NCI-H187 treated with DMSO at 0.1 percent for 48 hours (cell line): ENCODE data around the gene CHST12.
"Not testable (repeated sequence)": the region's sequence is repeated elsewhere in the genome, so short reads cannot be mapped to it uniquely, and the experiment has no call there.

ENCODE experiments used
- DNase-seq: peaks from one replicate; lab custom pipeline; 2025; lab: John Stamatoyannopoulos, UW

Gene CHST12

DNA sequence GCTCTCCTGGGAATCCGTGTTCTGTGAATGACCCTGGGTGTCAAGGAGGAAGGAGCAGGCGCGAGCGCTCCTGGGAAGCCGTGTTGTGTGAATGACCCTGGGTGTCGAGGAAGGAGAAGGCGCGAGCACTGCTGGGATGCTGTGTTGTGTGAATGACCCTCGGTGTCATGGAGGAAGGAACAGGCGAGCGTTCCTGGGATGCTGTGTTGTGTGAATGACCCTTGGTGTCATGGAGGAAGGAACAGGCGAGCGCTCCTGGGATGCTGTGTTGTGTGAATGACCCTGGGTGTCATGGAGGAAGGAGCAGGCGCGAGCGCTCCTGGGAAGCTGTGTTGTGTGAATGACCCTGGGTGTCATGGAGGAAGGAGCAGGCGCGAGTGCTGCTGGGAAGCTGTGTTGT lies 25.3 kb upstream of the CHST12 start:
- not testable (repeated sequence) for DNase-seq

- DNase-seq: no peak
Measured at GRCh38 chr7:2379161-2379560, 24.2 kb upstream of the CHST12 start.

DNA sequence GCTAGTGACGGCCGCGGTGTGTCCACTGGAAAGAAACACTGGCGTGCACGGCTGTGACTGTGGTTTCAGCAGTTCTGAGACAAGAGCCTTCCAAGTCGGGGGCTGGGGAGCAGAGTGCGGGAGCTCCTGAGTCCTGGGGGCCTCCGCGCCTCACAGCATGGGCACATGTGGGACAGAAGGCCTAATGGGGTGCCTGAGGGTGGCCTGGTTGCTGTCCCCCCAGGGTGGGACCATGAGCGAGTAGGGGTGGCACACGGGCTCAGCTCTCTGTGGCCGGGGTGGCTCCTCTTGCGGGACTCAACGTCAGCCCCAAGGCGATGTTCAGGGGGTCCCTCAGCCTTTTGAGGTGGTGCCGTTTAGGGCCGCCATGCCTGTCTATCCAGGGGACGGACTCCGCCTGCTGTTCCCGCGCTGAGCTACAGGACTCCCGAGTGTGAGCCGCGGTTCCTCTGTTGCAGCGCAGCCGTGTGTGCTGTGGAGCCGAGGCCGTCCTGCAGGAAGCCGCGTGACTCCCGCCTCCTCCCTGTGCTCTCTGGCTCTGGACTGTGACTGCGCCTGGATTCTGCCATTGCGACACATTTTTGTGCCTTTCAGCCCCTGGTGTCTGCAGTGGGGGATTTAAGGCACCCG lies 23.5 kb upstream of the CHST12 start:
- no peak for DNase-seq

DNA sequence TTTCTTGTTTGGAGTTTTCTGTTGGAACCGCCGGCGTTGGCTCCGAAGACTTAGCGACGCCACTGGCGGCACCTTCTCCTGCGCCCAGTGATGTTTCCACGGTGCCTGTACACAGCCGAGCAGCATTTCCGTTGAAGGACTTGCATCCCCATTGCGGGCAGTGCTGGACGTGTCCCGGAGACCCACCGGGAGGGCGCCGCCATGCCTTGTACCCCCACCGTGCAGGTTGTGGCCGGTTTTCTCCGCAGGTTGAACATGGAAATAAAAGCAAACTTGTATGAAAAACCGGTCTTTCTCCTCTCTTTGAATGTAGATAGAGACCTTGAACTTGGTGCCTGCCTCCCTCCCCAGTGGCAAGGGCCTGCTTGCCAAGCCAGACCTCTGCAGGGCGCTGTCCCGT lies 22.9 kb upstream of the CHST12 start:
- DNase-seq: no peak

DNA sequence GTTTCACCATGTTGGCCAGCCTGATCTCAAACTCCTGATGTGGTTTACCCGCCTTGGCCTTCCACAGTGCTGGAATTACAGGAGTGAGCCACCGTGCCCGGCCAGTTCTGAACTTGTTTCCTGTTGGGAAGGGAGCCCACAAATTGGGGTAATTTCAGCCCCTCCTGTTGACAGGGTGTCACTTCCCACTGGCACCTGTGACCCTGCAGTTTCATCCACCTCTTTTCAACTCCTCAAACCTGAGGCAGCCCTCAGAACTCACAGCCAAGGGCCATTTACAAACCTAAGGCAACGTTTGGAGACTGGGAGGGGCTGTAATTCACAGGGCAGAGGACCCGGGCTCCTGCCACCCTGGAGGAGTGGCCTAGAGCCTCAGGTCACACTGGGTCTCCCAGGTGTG lies 22.2 kb upstream of the CHST12 start:
- DNase-seq: no peak

- no peak for DNase-seq
Measured at GRCh38 chr7:2381881-2382509, 21.4 kb upstream of the CHST12 start.

DNA sequence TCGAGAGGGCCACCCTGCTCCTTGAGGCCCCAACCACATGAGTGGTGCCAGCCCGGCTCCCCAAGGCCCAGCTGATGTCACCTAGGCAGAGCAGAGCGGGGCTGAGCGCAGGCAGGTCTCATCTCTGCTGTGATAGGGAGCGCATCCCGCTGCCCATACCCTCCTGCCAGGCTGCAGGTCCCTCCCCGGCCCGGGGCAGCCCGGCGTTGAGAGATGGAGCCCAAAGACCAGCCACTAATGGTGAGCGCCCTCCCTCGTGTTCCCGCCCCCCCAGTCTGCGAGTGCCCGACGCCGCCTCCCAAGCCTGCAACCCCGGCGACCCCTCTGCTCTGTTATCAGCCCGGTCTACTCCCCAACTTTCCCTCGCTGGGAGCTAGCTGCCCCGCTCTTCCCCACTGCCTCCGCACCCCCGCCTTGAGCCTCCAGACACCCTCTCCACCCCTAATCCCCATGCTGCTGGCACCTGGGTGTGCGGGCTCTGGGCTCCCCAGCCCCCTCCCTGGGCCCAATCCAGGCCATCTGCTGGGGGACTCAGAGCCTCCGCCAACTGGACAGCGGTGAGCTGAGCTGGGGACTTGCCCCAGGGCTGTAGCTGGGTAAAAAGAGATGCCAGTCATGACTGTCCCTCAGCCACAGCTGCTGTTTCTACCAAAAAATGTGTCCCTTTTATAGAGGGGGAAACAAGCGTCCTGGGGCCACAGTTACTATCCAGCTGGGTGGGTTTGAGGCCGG lies 19.7 kb upstream of the CHST12 start:
- no peak for DNase-seq

GRCh38 chr7:2384354-2385243 lies 18.8 kb upstream of the CHST12 start:
- no peak for DNase-seq

- DNase-seq: not testable (repeated sequence)
Measured at GRCh38 chr7:2386122-2386521, 17.3 kb upstream of the CHST12 start.

- DNase-seq: no peak
Measured at GRCh38 chr7:2386964-2387669, 16.3 kb upstream of the CHST12 start.

DNA sequence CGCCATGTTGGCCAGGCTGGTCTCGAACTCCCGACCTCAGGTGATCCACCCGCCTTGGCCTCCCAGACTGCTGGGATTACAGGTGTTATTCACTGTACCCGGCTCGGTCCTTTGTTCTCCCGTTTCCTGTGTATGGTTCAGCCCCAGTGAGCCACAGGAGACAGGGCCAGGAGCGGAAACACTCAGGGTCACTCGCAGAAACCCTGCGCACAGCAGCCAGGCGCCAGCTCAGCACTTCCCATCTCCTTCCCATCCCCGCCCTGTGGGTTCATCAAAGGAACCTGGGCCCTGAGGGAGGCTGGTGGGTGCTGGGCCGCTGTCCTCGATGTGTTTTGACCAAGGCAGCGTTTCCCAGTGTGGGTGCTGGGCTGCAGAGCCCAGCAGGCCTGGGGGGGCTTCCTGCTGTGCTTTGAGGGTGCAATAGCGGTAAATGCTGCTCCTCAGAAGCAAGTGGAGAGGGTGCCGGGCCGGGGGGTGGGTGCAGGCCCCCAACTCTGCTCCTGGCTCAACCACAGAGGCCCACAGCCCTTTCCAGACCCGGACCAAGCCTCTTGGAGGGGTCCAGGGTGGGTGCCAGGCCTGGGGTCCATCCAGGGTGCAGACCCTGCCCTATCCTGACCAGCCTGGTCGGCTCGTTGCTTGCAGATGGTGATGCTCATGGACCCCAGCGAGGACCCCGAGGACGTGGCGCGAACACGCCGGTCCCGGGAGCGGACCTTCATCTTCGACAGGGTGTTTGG lies 15.3 kb upstream of the CHST12 start:
- DNase-seq: no peak

DNA sequence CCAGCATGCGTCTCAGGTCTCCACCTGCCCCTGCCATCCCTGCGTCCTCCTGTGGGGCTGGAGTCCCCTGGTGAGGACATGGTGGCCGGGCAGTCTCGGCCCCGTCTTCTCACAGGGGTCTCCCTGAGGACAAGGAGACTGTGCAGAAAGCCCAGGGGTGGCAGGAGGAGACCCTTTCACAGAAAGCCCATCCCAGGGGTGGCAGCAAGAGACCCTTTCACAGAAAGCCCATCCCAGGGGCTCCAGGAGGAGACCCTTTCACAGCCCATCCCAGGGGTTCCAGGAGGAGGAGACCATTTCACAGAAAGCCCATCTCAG lies 14.8 kb upstream of the CHST12 start:
- DNase-seq: no peak

- not testable (repeated sequence) for DNase-seq
Measured at GRCh38 chr7:2390020-2390816, 13.2 kb upstream of the CHST12 start.

- DNase-seq: no peak
Measured at GRCh38 chr7:2393706-2394105, 9.7 kb upstream of the CHST12 start.

- no peak for DNase-seq
Measured at GRCh38 chr7:2394566-2395082, 8.8 kb upstream of the CHST12 start.

GRCh38 chr7:2398506-2398905 lies 4.9 kb upstream of the CHST12 start:
- no peak for DNase-seq

DNA sequence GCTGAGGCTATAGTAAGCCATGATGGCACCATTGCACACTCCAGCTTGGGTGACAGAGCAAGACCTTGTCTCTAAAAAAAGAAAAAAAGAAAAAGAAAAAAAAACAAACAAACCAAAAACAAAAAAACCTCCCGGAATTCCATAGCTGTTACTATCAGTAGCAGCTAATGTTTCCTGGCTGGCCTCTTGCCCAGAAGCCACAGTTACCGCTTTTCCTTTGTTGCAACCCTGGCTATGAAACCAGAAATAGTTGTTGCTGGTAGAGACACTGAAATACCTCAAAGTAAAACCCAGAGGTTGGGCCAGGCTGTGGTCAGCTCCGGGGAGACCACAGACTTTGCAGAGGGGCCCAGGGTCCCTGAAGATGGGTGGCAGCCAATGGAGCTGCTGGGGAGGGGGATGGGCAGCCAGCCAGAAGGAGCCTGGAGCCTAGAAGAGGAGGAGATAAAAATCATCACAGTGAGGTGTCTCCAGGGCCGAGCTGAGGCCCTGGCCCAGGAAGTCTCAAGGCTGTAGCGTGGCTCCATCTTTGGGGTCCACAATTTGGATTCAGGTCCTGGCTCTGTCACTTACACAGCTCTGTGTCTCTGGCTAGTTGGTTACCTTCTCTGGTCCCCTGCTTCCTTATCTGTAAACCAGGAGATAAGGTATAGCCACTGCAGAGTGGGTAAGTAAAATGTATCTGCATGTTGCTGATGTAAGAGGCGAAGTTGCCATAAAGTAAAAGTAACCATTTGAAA lies 3.4 kb upstream of the CHST12 start:
- no peak for DNase-seq

GRCh38 chr7:2402687-2403013 lies 761 bp upstream of the CHST12 start:
- DNase-seq: no peak
